HCT116 (cell line): ENCODE data around the gene KIN. TPM values are rescaled to one million over a fixed set of nuclear protein-coding genes. Genes with fewer than 3 reads are reported as not detected.

Experiments
- ATAC-seq: fragments of 200-7000 bp; cut with Tn5 transposase; 2 replicates; pipeline ENCODE4 v1.9.1; 2020; ENCODE audit warnings: mild to moderate bottlenecking, moderate library complexity
- BruUV-seq: library from RNA; stranded (reverse); fragments of 400-500 nt; replicated peaks from 2 replicates; lab custom pipeline; 2021; lab: Mats Ljungman, UMichigan
- CTCF ChIA-PET: fragments of 300-600 bp; sonication (Branson Sonifier 250); formaldehyde crosslinking; loops from one replicate; lab custom pipeline; 2021; ENCODE audit warnings: antibody characterized with exemption; lab: Charles Lee
- POLR2A ChIA-PET: fragments of 300-600, 350-600 bp; sonication (Branson Sonifier 250); formaldehyde crosslinking; loops from one replicate; lab custom pipeline; 2021; ENCODE audit warnings: antibody characterized with exemption; lab: Charles Lee
- RAD21 ChIA-PET, 2 experiments: fragments of 300-600 bp; sonication (Branson Sonifier 250); formaldehyde crosslinking; loops; one replicate each; lab custom pipeline; 2023; ENCODE audit warnings: low total read pairs in 2 of 2; ENCODE audit not compliant: uncharacterized antibody in 2 of 2, unreplicated experiment in 2 of 2, low non-redundant PET in 1 of 2; lab: Charles Lee
- DNase-seq: peaks from one replicate; pipeline ENCODE4 v3.0.0-alpha.2; 2010; ENCODE audit warnings: low read depth, low spot score
- H2AFZ ChIP-seq: fragments of 200-600 bp; shearing (Covaris generic), sonication (generic); 2 replicates; pipeline ENCODE4 v1.6.1; 2017; ENCODE audit warnings: low read depth, mixed run types, mixed read lengths, antibody characterized with exemption, low read length; ENCODE audit not compliant: poor library complexity, severe bottlenecking
- H3K27ac ChIP-seq: 2 replicates; pipeline ENCODE4 v1.5.1; 2012; ENCODE audit warnings: low read depth, low read length
- H3K27me3 ChIP-seq: fragments of 200-600 bp; sonication (generic); 2 replicates; pipeline ENCODE4 v1.6.1; 2016; ENCODE audit warnings: mixed run types, low read length, mixed read lengths; ENCODE audit not compliant: insufficient read depth
- H3K36me3 ChIP-seq, 2 experiments: fragments of 200-500 bp in 1 of 2; fragments of 200-600 bp in 1 of 2; sonication (Bioruptor generic) in 1 of 2; sonication (generic) in 1 of 2; 2 replicates each; pipeline versions ENCODE4 v1.5.1 to v1.6.1; 2014 to 2016; ENCODE audit warnings: low read length in 2 of 2, inconsistent platforms in 1 of 2, mixed read lengths in 1 of 2, mixed run types in 1 of 2; ENCODE audit not compliant: insufficient read depth in 2 of 2, control insufficient read depth in 1 of 2
- H3K4me1 ChIP-seq, 2 experiments: fragments of 200-600 bp in 1 of 2; sonication (generic) in 1 of 2; 2 replicates each; pipeline versions ENCODE4 v1.5.1 to v1.6.1; 2012 to 2017; ENCODE audit warnings: low read length in 2 of 2, inconsistent platforms in 1 of 2, mild to moderate bottlenecking in 1 of 2, mixed read lengths in 1 of 2, mixed run types in 1 of 2, moderate library complexity in 1 of 2; ENCODE audit not compliant: insufficient read depth in 2 of 2, control insufficient read depth in 1 of 2
- H3K4me2 ChIP-seq: fragments of 200-600 bp; sonication (generic); 2 replicates; pipeline ENCODE4 v1.6.1; 2017; ENCODE audit warnings: mixed run types, low read length, mixed read lengths
- H3K4me3 ChIP-seq, 2 experiments: fragments of 200-600 bp in 1 of 2; sonication (generic) in 1 of 2; replicated peaks in 1 of 2; 2 replicates each; pipeline ENCODE4 v1.5.1; 2011 to 2016; ENCODE audit warnings: low read length in 2 of 2, control low read depth in 1 of 2, low read depth in 1 of 2, mild to moderate bottlenecking in 1 of 2, mixed read lengths in 1 of 2, mixed run types in 1 of 2
- H3K79me2 ChIP-seq: fragments of 200-600 bp; sonication (generic); 2 replicates; pipeline ENCODE4 v1.6.1; 2017; ENCODE audit warnings: mild to moderate bottlenecking, mixed run types, low read length, moderate library complexity, mixed read lengths; ENCODE audit not compliant: insufficient read depth
- H3K9ac ChIP-seq: fragments of 200-600 bp; sonication (generic); 2 replicates; pipeline ENCODE4 v1.6.1; 2016; ENCODE audit warnings: low read length, mixed read lengths
- H3K9me2 ChIP-seq: fragments of 200-600 bp; sonication (generic), shearing (Covaris generic); 2 replicates; pipeline ENCODE4 v1.6.1; 2017; ENCODE audit warnings: mixed run types, mild to moderate bottlenecking, moderate library complexity; ENCODE audit not compliant: insufficient read depth
- H3K9me3 ChIP-seq, 2 experiments: fragments of 200-500 bp in 1 of 2; fragments of 200-600 bp in 1 of 2; sonication (Bioruptor generic) in 1 of 2; sonication (generic) in 1 of 2; 2 replicates each; pipeline ENCODE4 v1.6.1; 2014 to 2017; ENCODE audit warnings: low read length in 2 of 2, mixed read lengths in 2 of 2, inconsistent platforms in 1 of 2, low read depth in 1 of 2, mild to moderate bottlenecking in 1 of 2, mixed run types in 1 of 2, moderate library complexity in 1 of 2; ENCODE audit not compliant: control insufficient read depth in 1 of 2, insufficient read depth in 1 of 2
- H4K20me1 ChIP-seq: fragments of 200-600 bp; sonication (generic), shearing (Covaris generic); 2 replicates; pipeline ENCODE4 v1.6.1; 2017; ENCODE audit warnings: mixed run types, mild to moderate bottlenecking, moderate library complexity; ENCODE audit not compliant: insufficient read depth
- CBX3 ChIP-seq: IDR thresholded peaks from 2 replicates; pipeline ENCODE4 v1.6.1; 2012; ENCODE audit warnings: low read depth
- EGR1 ChIP-seq: IDR thresholded peaks from 2 replicates; pipeline ENCODE4 v1.6.1; 2012; ENCODE audit warnings: low read depth
- ELF1 ChIP-seq: IDR thresholded peaks from 2 replicates; pipeline ENCODE4 v1.6.1; 2012; ENCODE audit warnings: low read depth, borderline replicate concordance
- EZH2 ChIP-seq: fragments of 200-600 bp; sonication (generic); IDR thresholded peaks from 2 replicates; pipeline ENCODE4 v1.6.1; 2017; ENCODE audit warnings: antibody characterized with exemption, mixed run types
- FOSL1 ChIP-seq: IDR thresholded peaks from 2 replicates; pipeline ENCODE4 v1.6.1; 2012; ENCODE audit warnings: low read depth
- JUND ChIP-seq: IDR thresholded peaks from 2 replicates; pipeline ENCODE4 v1.6.1; 2012
- POLR2A ChIP-seq: IDR thresholded peaks from 2 replicates; pipeline ENCODE4 v1.7.0; 2011; ENCODE audit warnings: borderline replicate concordance; ENCODE audit not compliant: insufficient read depth, insufficient read length; ENCODE audit errors: extremely low read depth
- POLR2AphosphoS5 ChIP-seq: IDR thresholded peaks from 2 replicates; pipeline ENCODE4 v1.6.1; 2011; ENCODE audit warnings: mild to moderate bottlenecking, low read depth, low read length, moderate library complexity
- RAD21 ChIP-seq: IDR thresholded peaks from 2 replicates; pipeline ENCODE4 v1.6.1; 2012; ENCODE audit warnings: low read depth, mild to moderate bottlenecking
- SIN3A ChIP-seq: IDR thresholded peaks from 2 replicates; pipeline ENCODE4 v1.6.1; 2012; ENCODE audit warnings: low read depth
- SP1 ChIP-seq: IDR thresholded peaks from 2 replicates; pipeline ENCODE4 v1.6.1; 2012; ENCODE audit warnings: low read depth
- SRF ChIP-seq: IDR thresholded peaks from 2 replicates; pipeline ENCODE4 v1.6.1; 2012; ENCODE audit warnings: low read depth
- TCF7L2 ChIP-seq: IDR thresholded peaks from 2 replicates; pipeline ENCODE4 v1.7.0; 2011; ENCODE audit warnings: borderline replicate concordance, inconsistent platforms; ENCODE audit not compliant: insufficient read depth, insufficient read length; ENCODE audit errors: extremely low read depth
- YY1 ChIP-seq: IDR thresholded peaks from 2 replicates; pipeline ENCODE4 v1.6.1; 2011; ENCODE audit warnings: low read length, low read depth, moderate library complexity, mild to moderate bottlenecking; ENCODE audit not compliant: insufficient replicate concordance; ENCODE audit errors: extremely low read depth
- ZFX ChIP-seq: fragments of 450-650 bp; IDR thresholded peaks from 2 replicates; pipeline ENCODE4 v1.6.1; 2017
- ZNF274 ChIP-seq: fragments of 200-500 bp; sonication (Bioruptor generic); IDR thresholded peaks from 2 replicates; pipeline ENCODE4 v1.6.1; 2014; ENCODE audit warnings: mild to moderate bottlenecking, low read depth, low read length, inconsistent platforms
- intact Hi-C: fragments of 100-400 bp; cut with micrococcal nuclease; formaldehyde crosslinking; loops from 2 replicates; pipeline ENCODE4 v1.10.0; 2022
- total RNA-seq: library from RNA; stranded (reverse); gene quantifications from one replicate; pipeline ENCODE4 v1.2.1, GENCODE V29; 2021; ENCODE audit not compliant: unreplicated experiment
- TF ChIP-seq, protein P1 (sequence below): IDR thresholded peaks from 2 replicates; pipeline ENCODE4 v1.6.1; 2012
- TF ChIP-seq, protein P2 (sequence below): IDR thresholded peaks from 2 replicates; pipeline ENCODE4 v1.6.1; 2011; ENCODE audit warnings: mild to moderate bottlenecking, low read length, moderate library complexity; ENCODE audit not compliant: insufficient replicate concordance; ENCODE audit errors: extremely low read depth
- TF ChIP-seq, protein P3 (sequence below): IDR thresholded peaks from 2 replicates; pipeline ENCODE4 v1.6.1; 2012; ENCODE audit warnings: low read depth
- TF ChIP-seq, protein P4 (sequence below): IDR thresholded peaks from 2 replicates; pipeline ENCODE4 v1.6.1; 2012

Gene KIN
- total RNA-seq, 1 experiment from 2014 or later, result 13.6 TPM

DNA sequence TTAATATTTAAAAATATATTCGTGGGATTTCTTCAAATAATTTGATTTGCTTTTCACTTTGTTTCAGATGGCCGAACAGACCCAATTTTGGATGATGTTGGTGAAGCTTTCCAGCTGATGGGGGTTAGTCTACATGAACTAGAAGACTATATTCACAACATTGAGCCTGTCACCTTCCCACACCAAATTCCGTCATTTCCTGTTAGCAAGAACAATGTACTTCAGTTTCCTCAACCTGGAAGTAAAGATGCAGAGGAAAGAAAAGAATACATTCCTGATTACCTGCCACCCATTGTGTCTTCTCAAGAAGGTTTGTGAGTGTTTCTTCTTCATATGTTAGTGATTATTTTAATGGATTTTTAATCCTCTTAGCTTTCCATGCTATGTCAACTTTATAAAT is 36.5 kb upstream of the KIN start:
- H3K9me2 ChIP-seq, result no peaks in the 10 kb centered on the region
- no peaks in the 10 kb centered on the region for H3K9me3 ChIP-seq
- peaks cover 22% of the 10 kb centered on the region for H3K79me2 ChIP-seq
- ATAC-seq (no peak), DNase-seq (no peak)
- H3K27ac ChIP-seq, result no peak overlapping the region
- peaks cover 4 to 9% of the 10 kb centered on the region in 2 experiments; a peak in 3 of 4 replicates for H3K36me3 ChIP-seq
- RAD21 ChIA-PET, result no interaction called here
- H3K9ac ChIP-seq, result no peak overlapping the region
- CTCF ChIA-PET, result no interaction called here
- no peak overlapping the region for H3K4me2 ChIP-seq
- no peak overlapping the region for H2AFZ ChIP-seq
- no TSS peak for BruUV-seq
- H3K27me3 ChIP-seq, result no peaks in the 10 kb centered on the region
- POLR2A ChIA-PET, result no interaction called here
- TF ChIP-seq POLR2AphosphoS5 (no peak), EGR1 (no peak), ZFX (no peak), RAD21 (no peak), TCF7L2 (no peak), CBX3 (no peak), YY1 (no peak), JUND (no peak), ZNF274 (no peak), SP1 (no peak), ELF1 (no peak), EZH2 (no peak), FOSL1 (no peak), SIN3A (no peak), POLR2A (no peak), SRF (no peak)
- TF ChIP-seq, protein P1, sequence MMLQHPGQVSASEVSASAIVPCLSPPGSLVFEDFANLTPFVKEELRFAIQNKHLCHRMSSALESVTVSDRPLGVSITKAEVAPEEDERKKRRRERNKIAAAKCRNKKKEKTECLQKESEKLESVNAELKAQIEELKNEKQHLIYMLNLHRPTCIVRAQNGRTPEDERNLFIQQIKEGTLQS, result no peak
- TF ChIP-seq, protein P2, sequence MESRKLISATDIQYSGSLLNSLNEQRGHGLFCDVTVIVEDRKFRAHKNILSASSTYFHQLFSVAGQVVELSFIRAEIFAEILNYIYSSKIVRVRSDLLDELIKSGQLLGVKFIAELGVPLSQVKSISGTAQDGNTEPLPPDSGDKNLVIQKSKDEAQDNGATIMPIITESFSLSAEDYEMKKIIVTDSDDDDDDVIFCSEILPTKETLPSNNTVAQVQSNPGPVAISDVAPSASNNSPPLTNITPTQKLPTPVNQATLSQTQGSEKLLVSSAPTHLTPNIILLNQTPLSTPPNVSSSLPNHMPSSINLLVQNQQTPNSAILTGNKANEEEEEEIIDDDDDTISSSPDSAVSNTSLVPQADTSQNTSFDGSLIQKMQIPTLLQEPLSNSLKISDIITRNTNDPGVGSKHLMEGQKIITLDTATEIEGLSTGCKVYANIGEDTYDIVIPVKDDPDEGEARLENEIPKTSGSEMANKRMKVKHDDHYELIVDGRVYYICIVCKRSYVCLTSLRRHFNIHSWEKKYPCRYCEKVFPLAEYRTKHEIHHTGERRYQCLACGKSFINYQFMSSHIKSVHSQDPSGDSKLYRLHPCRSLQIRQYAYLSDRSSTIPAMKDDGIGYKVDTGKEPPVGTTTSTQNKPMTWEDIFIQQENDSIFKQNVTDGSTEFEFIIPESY, result no peak
- TF ChIP-seq, protein P3, sequence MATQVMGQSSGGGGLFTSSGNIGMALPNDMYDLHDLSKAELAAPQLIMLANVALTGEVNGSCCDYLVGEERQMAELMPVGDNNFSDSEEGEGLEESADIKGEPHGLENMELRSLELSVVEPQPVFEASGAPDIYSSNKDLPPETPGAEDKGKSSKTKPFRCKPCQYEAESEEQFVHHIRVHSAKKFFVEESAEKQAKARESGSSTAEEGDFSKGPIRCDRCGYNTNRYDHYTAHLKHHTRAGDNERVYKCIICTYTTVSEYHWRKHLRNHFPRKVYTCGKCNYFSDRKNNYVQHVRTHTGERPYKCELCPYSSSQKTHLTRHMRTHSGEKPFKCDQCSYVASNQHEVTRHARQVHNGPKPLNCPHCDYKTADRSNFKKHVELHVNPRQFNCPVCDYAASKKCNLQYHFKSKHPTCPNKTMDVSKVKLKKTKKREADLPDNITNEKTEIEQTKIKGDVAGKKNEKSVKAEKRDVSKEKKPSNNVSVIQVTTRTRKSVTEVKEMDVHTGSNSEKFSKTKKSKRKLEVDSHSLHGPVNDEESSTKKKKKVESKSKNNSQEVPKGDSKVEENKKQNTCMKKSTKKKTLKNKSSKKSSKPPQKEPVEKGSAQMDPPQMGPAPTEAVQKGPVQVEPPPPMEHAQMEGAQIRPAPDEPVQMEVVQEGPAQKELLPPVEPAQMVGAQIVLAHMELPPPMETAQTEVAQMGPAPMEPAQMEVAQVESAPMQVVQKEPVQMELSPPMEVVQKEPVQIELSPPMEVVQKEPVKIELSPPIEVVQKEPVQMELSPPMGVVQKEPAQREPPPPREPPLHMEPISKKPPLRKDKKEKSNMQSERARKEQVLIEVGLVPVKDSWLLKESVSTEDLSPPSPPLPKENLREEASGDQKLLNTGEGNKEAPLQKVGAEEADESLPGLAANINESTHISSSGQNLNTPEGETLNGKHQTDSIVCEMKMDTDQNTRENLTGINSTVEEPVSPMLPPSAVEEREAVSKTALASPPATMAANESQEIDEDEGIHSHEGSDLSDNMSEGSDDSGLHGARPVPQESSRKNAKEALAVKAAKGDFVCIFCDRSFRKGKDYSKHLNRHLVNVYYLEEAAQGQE, result no peak
- TF ChIP-seq, protein P4, sequence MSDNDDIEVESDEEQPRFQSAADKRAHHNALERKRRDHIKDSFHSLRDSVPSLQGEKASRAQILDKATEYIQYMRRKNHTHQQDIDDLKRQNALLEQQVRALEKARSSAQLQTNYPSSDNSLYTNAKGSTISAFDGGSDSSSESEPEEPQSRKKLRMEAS, result no peak
- TF ChIP-seq, all 23 proteins: peak for 0
- H4K20me1 ChIP-seq, result no peaks in the 10 kb centered on the region
- intact Hi-C loops, result no loop called here
- no peak overlapping the region for H3K4me3 ChIP-seq
- peaks cover 11 to 16% of the 10 kb centered on the region in 2 experiments for H3K4me1 ChIP-seq
